Activated B cell treated with CpG ODN at 0.5 μM for 24 hours (primary cell): ENCODE results near the gene ZGPAT. TPM values are rescaled to one million over a fixed set of nuclear protein-coding genes. Genes with fewer than 3 reads are reported as not detected.
"Not testable (repeated sequence)": the region's sequence is repeated elsewhere in the genome, so short reads cannot be mapped to it uniquely, and the experiment has no call there.

Experiments
- ATAC-seq: fragments of 200-7000 bp; cut with Tn5 transposase; one replicate; pipeline ENCODE4 v1.10.0; 2021; ENCODE audit warnings: low read depth, mild to moderate bottlenecking, moderate library complexity
- CTCF ChIA-PET: fragments of 350-600 bp; sonication (Branson Sonifier 250); formaldehyde crosslinking; loops from one replicate; lab custom pipeline; 2021; ENCODE audit warnings: antibody characterized with exemption; lab: Charles Lee
- POLR2A ChIA-PET: fragments of 350-600 bp; sonication (Branson Sonifier 250); formaldehyde crosslinking; loops from one replicate; lab custom pipeline; 2021; ENCODE audit warnings: antibody characterized with exemption; lab: Charles Lee
- DNase-seq: peaks from one replicate; pipeline ENCODE4 v3.0.0; 2022
- H3K27ac Mint-ChIP-seq: one replicate; pipeline ENCODE4 v1.8.0; 2020; ENCODE audit warnings: mixed read lengths
- H3K27me3 Mint-ChIP-seq: one replicate; pipeline ENCODE4 v1.8.0; 2021; ENCODE audit warnings: mixed read lengths
- H3K36me3 Mint-ChIP-seq: one replicate; pipeline ENCODE4 v1.8.0; 2021; ENCODE audit warnings: low read depth, mixed read lengths
- H3K4me1 Mint-ChIP-seq: one replicate; pipeline ENCODE4 v1.8.0; 2021; ENCODE audit warnings: mixed read lengths
- H3K4me3 Mint-ChIP-seq: one replicate; pipeline ENCODE4 v1.8.0; 2020; ENCODE audit warnings: mild to moderate bottlenecking, mixed read lengths
- H3K9me3 Mint-ChIP-seq: one replicate; pipeline ENCODE4 v1.8.0; 2020; ENCODE audit warnings: mixed read lengths
- CTCF ChIP-seq: fragments of 200-600 bp; IDR thresholded peaks from one replicate; pipeline ENCODE4 v1.8.0; 2022; ENCODE audit warnings: antibody characterized with exemption, mild to moderate bottlenecking
- intact Hi-C: fragments of 100-400 bp; cut with micrococcal nuclease; formaldehyde crosslinking; loops from one replicate; pipeline ENCODE4 v1.15.1; 2024
- total RNA-seq: library from RNA; stranded (reverse); gene quantifications from 2 replicates; pipeline ENCODE4 v1.2.3, GENCODE V29; 2022

Gene ZGPAT
- total RNA-seq, 1 donor from 2014 or later: 44.0 TPM

DNA sequence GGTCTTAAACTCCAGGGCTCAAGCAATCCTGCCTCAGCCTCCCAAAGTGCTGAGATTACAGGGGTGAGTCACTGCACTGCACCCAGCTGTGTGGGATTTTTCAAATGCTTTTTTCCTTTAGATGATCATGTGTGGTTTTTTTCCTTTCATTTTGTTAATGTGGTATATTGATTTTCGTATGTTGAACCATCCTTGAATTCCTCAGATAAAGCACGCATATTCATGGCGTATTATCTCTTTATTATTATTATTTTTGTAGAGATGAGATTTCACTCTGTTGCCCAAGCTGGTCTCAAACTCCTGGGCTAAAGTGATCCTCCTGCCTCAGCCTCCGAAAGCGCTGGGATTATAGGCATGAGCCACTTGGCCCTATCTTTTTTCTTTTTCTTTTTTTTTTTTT, 7.0 kb downstream of the ZGPAT start:
- CTCF ChIA-PET: no interaction called here
- intact Hi-C loops: no loop called here
- H3K4me3 Mint-ChIP-seq: no peak overlapping the region
- no peak for TF ChIP-seq CTCF
- ATAC-seq: no peak
- H3K36me3 Mint-ChIP-seq: peaks cover 78% of the 10 kb centered on the region
- no peak for DNase-seq
- peaks cover 19% of the 10 kb centered on the region for H3K4me1 Mint-ChIP-seq
- POLR2A ChIA-PET: interaction anchor here (0.7 kb wide), 1 partner anchor 26 kb away, joined by 3 read pairs; no protein-coding TSS in a partner anchor
- no peak overlapping the region for H3K27ac Mint-ChIP-seq
- H3K27me3 Mint-ChIP-seq: no peaks in the 10 kb centered on the region
- peaks cover 13% of the 10 kb centered on the region for H3K9me3 Mint-ChIP-seq

GRCh38 chr20:63718996-63719395, 11.2 kb downstream of the ZGPAT start:
- H3K27me3 Mint-ChIP-seq: no peaks in the 10 kb centered on the region
- peaks cover 73% of the 10 kb centered on the region for H3K36me3 Mint-ChIP-seq
- CTCF ChIA-PET: interaction anchor here (0.8 kb wide), 1 partner anchor 149 kb away, joined by 3 read pairs; no protein-coding TSS in a partner anchor
- no peak overlapping the region for H3K27ac Mint-ChIP-seq
- no peak for DNase-seq
- intact Hi-C loops: no loop called here
- H3K4me1 Mint-ChIP-seq: peaks cover 9% of the 10 kb centered on the region
- TF ChIP-seq CTCF: no peak
- H3K9me3 Mint-ChIP-seq: peaks cover 13% of the 10 kb centered on the region
- POLR2A ChIA-PET: no interaction called here
- ATAC-seq: no peak
- H3K4me3 Mint-ChIP-seq: no peak overlapping the region

GRCh38 chr20:63722967-63723622, 15.3 kb downstream of the ZGPAT start:
- CTCF ChIA-PET, ATAC-seq, POLR2A ChIA-PET, H3K4me3 Mint-ChIP-seq, DNase-seq, H3K27ac Mint-ChIP-seq, intact Hi-C loops, H3K27me3 Mint-ChIP-seq: not testable (repeated sequence)
- H3K36me3 Mint-ChIP-seq: peaks cover 61% of the 10 kb centered on the region
- peaks cover 11% of the 10 kb centered on the region for H3K9me3 Mint-ChIP-seq
- peaks cover 16% of the 10 kb centered on the region for H3K4me1 Mint-ChIP-seq

DNA sequence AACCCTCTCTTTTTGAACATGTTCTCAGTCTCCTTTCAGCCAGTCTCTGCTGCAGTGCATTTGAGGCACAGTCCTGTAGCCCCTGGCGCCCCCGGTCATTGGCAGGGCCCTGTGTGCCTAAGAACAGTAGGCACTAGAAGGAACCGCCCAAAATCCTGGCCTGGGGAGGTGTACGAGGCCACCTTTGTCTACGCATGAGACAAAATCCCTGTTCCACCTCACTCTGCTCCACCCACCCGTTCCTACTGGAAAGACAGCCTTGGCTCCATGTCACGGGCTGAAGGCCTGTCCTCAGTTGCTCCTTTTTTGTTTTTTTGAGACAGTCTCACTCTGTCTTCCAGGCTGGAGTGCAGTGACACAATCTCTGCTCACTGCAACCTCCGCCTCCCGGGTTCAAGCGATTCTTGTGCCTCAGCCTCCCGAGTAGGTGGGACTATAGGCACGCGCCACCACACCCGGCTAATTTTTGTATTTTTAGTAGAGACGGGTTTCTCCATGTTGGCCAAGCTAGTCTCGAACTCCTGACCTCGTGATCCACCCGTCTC, 22.4 kb downstream of the ZGPAT start:
- POLR2A ChIA-PET: interaction anchor here (0.8 to 1.5 kb wide), 3 partner anchors 61 to 135 kb away, joined by 3 to 5 read pairs (median 3); partner anchors contain the start of gene TPD52L2
- H3K4me3 Mint-ChIP-seq, H3K27me3 Mint-ChIP-seq, DNase-seq, CTCF ChIA-PET, H3K27ac Mint-ChIP-seq, H3K9me3 Mint-ChIP-seq, ATAC-seq: not testable (repeated sequence)
- H3K36me3 Mint-ChIP-seq: peaks cover 36% of the 10 kb centered on the region
- H3K4me1 Mint-ChIP-seq: peaks cover 24% of the 10 kb centered on the region
- intact Hi-C loops: loop anchor here (2.0 to 10.0 kb wide), 2 partner anchors 23 to 75 kb away; partner anchors contain the start of genes ARFRP1, RTEL1 and STMN3

- H3K4me3 Mint-ChIP-seq: no peak overlapping the region
- H3K9me3 Mint-ChIP-seq: no peaks in the 10 kb centered on the region
- ATAC-seq (no peak), DNase-seq (no peak)
- intact Hi-C loops: loop anchor here (2.0 to 10.0 kb wide), 2 partner anchors 25 to 77 kb away; partner anchors contain the start of genes ARFRP1, RTEL1 and STMN3
- no peak overlapping the region for H3K27ac Mint-ChIP-seq
- POLR2A ChIA-PET: interaction anchor here (0.7 to 1.5 kb wide), 3 partner anchors 23 to 143 kb away, joined by 3 to 4 read pairs (median 3); partner anchors contain the start of genes ARFRP1, TPD52L2 and ZGPAT
- peaks cover 37% of the 10 kb centered on the region for H3K36me3 Mint-ChIP-seq
- CTCF ChIA-PET: no interaction called here
- no peak for TF ChIP-seq CTCF
- peaks cover 34% of the 10 kb centered on the region for H3K4me1 Mint-ChIP-seq
- no peaks in the 10 kb centered on the region for H3K27me3 Mint-ChIP-seq
These were observed 23.6 kb downstream of the ZGPAT start for GRCh38 chr20:63731410-63731809.
